ENCODE results near the gene ELMO1.
A peak's percentile ranks its signal among the peaks of the same experiment; 100 is the strongest.

ELMO1 gene

GRCh38 chr7:37110660-37111424 lies 337.8 kb downstream of the ELMO1 start:
- Histone ChIP-seq H3K27me3 (replicated peaks in 2 of 5; ENCODE audit: control insufficient read depth in 4 of 5, insufficient read depth in 5 of 5, low read length in 4 of 5) (no peaks in the 10 kb centered on the region), H3K4me1 (ENCODE audit: control extremely low read depth in 1 of 4, control insufficient read depth in 4 of 4, insufficient read depth in 4 of 4, low read length in 3 of 4) (peaks cover 0 to 15% (median 6%) of the 10 kb centered on the region in 4 experiments), H3K36me3 (ENCODE audit: control insufficient read depth in 4 of 4, insufficient read depth in 4 of 4, low read length in 3 of 4) (peaks cover 26 to 61% (median 44%) of the 10 kb centered on the region in 4 experiments), H3K27ac (ENCODE audit: insufficient read depth in 1 of 2, low read depth in 1 of 2, low read length in 2 of 2, poor library complexity in 1 of 2, severe bottlenecking in 2 of 2) (peak overlapping the region in 1 of 2 experiments; percentile 25), H3K9me3 (ENCODE audit: control extremely low read depth in 1 of 5, control insufficient read depth in 4 of 5, insufficient read depth in 2 of 5, low read depth in 1 of 5, low read length in 4 of 5) (no peaks in the 10 kb centered on the region), H3K4me3 (ENCODE audit: control insufficient read depth in 1 of 7, extremely low read depth in 1 of 7, insufficient read depth in 4 of 7, low read depth in 2 of 7, low read length in 6 of 7) (no peak overlapping the region)
- WGBS (ENCODE audit: insufficient coverage), result 87% methylated on average over 3 of the region's 5 CpGs
- POLR2A ChIA-PET, result no interaction called here
- peak in 2 of 3 donors; percentile 16 to 42 for DNase-seq
- CTCF ChIA-PET, result interaction anchor here (0.6 to 1.3 kb wide), 4 partner anchors 9 to 177 kb away, joined by 3 to 4 read pairs (median 3); no protein-coding TSS in a partner anchor

GRCh38 chr7:37109843-37110242 lies 338.8 kb downstream of the ELMO1 start:
- H3K4me3 ChIP-seq (ENCODE audit: control insufficient read depth in 1 of 7, extremely low read depth in 1 of 7, insufficient read depth in 4 of 7, low read depth in 2 of 7, low read length in 6 of 7), result no peak overlapping the region
- WGBS (ENCODE audit: insufficient coverage), result 83% methylated on average over 1 of the region's 5 CpGs
- ChIA-PET POLR2A (interaction anchor here (0.5 kb wide), 1 partner anchor 430 kb away, joined by 4 read pairs; no protein-coding TSS in a partner anchor), CTCF (interaction anchor here (1.3 kb wide), 1 partner anchor 25 kb away, joined by 3 read pairs; no protein-coding TSS in a partner anchor)
- no peaks in the 10 kb centered on the region for H3K27me3 ChIP-seq (replicated peaks in 2 of 5; ENCODE audit: control insufficient read depth in 4 of 5, insufficient read depth in 5 of 5, low read length in 4 of 5)
- H3K4me1 ChIP-seq (ENCODE audit: control extremely low read depth in 1 of 4, control insufficient read depth in 4 of 4, insufficient read depth in 4 of 4, low read length in 3 of 4), result peaks cover 0 to 15% (median 6%) of the 10 kb centered on the region in 4 experiments
- peaks cover 26 to 51% (median 43%) of the 10 kb centered on the region in 4 experiments for H3K36me3 ChIP-seq (ENCODE audit: control insufficient read depth in 4 of 4, insufficient read depth in 4 of 4, low read length in 3 of 4)
- H3K9me3 ChIP-seq (ENCODE audit: control extremely low read depth in 1 of 5, control insufficient read depth in 4 of 5, insufficient read depth in 2 of 5, low read depth in 1 of 5, low read length in 4 of 5), result no peaks in the 10 kb centered on the region
- peak; percentile 8 to 31 (median 26) for DNase-seq
- H3K27ac ChIP-seq (ENCODE audit: insufficient read depth in 1 of 2, low read depth in 1 of 2, low read length in 2 of 2, poor library complexity in 1 of 2, severe bottlenecking in 2 of 2), result no peak overlapping the region

GRCh38 chr7:37109016-37109683 lies 339.5 kb downstream of the ELMO1 start:
- peaks cover 25 to 51% (median 44%) of the 10 kb centered on the region in 4 experiments for H3K36me3 ChIP-seq (ENCODE audit: control insufficient read depth in 4 of 4, insufficient read depth in 4 of 4, low read length in 3 of 4)
- no peak for DNase-seq
- no peak overlapping the region for H3K27ac ChIP-seq (ENCODE audit: insufficient read depth in 1 of 2, low read depth in 1 of 2, low read length in 2 of 2, poor library complexity in 1 of 2, severe bottlenecking in 2 of 2)
- POLR2A ChIA-PET, result no interaction called here
- no peak overlapping the region for H3K4me3 ChIP-seq (ENCODE audit: control insufficient read depth in 1 of 7, extremely low read depth in 1 of 7, insufficient read depth in 4 of 7, low read depth in 2 of 7, low read length in 6 of 7)
- peaks cover 0 to 15% (median 6%) of the 10 kb centered on the region in 4 experiments for H3K4me1 ChIP-seq (ENCODE audit: control extremely low read depth in 1 of 4, control insufficient read depth in 4 of 4, insufficient read depth in 4 of 4, low read length in 3 of 4)
- H3K27me3 ChIP-seq (replicated peaks in 2 of 5; ENCODE audit: control insufficient read depth in 4 of 5, insufficient read depth in 5 of 5, low read length in 4 of 5), result no peaks in the 10 kb centered on the region
- CTCF ChIA-PET, result no interaction called here
- WGBS (ENCODE audit: insufficient coverage), result 95% methylated on average over 4 of the region's 11 CpGs
- no peaks in the 10 kb centered on the region for H3K9me3 ChIP-seq (ENCODE audit: control extremely low read depth in 1 of 5, control insufficient read depth in 4 of 5, insufficient read depth in 2 of 5, low read depth in 1 of 5, low read length in 4 of 5)

DNA sequence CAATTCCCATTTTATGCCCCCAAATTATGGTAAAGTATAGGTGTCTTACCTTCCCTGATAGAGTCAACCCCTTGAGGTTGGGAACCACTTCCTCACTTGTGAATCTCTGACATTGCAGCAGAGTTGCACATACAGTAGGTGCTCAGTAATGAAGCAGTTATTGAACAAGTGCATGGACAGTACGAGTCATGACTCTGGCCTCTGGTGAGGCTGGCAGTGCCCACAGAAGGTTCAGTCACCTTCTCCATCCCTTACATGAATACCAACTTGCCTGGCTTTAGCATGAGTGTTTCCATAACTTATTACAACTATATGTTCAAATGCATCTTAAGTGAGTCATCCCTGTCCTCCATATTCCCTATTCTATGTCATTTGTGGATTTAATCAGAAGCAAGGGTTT lies 340.0 kb downstream of the ELMO1 start:
- H3K4me1 ChIP-seq (ENCODE audit: control extremely low read depth in 1 of 4, control insufficient read depth in 4 of 4, insufficient read depth in 4 of 4, low read length in 3 of 4), result peaks cover 0 to 15% (median 6%) of the 10 kb centered on the region in 4 experiments
- H3K27me3 ChIP-seq (replicated peaks in 2 of 5; ENCODE audit: control insufficient read depth in 4 of 5, insufficient read depth in 5 of 5, low read length in 4 of 5), result no peaks in the 10 kb centered on the region
- H3K27ac ChIP-seq (ENCODE audit: insufficient read depth in 1 of 2, low read depth in 1 of 2, low read length in 2 of 2, poor library complexity in 1 of 2, severe bottlenecking in 2 of 2), result no peak overlapping the region
- WGBS (ENCODE audit: insufficient coverage), result 100% methylated on average over 1 of the region's 1 CpG
- H3K36me3 ChIP-seq (ENCODE audit: control insufficient read depth in 4 of 4, insufficient read depth in 4 of 4, low read length in 3 of 4), result peaks cover 22 to 47% (median 39%) of the 10 kb centered on the region in 4 experiments
- no peaks in the 10 kb centered on the region for H3K9me3 ChIP-seq (ENCODE audit: control extremely low read depth in 1 of 5, control insufficient read depth in 4 of 5, insufficient read depth in 2 of 5, low read depth in 1 of 5, low read length in 4 of 5)
- ChIA-PET CTCF (interaction anchor here (1.0 kb wide), 1 partner anchor 9 kb away, joined by 3 read pairs; no protein-coding TSS in a partner anchor), POLR2A (no interaction called here)
- no peak for DNase-seq
- H3K4me3 ChIP-seq (ENCODE audit: control insufficient read depth in 1 of 7, extremely low read depth in 1 of 7, insufficient read depth in 4 of 7, low read depth in 2 of 7, low read length in 6 of 7), result no peak overlapping the region

- CTCF ChIA-PET, result interaction anchor here (0.6 to 1.4 kb wide), 3 partner anchors 8 to 65 kb away, joined by 3 read pairs; no protein-coding TSS in a partner anchor
- WGBS (ENCODE audit: insufficient coverage), result 100% methylated on average over 3 of the region's 4 CpGs
Measured at GRCh38 chr7:37107047-37107750, 341.5 kb downstream of the ELMO1 start.

DNA sequence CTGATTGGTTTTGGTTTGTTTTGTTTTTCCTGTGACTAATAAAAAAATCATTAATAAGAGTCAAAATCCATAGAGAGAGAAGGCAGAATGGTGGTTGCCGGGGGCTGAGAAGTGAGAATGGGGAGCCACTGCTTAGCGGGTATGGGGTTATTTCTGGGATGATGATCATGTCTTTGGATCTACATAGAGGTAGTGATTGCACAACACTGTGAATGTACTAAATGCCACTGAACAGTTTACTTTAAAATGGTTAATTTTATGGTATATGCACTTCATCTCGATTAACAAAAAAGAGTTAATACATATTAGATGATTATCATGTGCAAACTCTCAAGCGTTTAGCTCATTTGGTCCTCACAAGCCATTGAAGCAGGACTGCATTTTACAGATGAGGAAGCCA lies 342.9 kb downstream of the ELMO1 start:
- 96% methylated on average over 3 of the region's 4 CpGs for WGBS (ENCODE audit: insufficient coverage)
- Histone ChIP-seq H3K27me3 (replicated peaks in 2 of 5; ENCODE audit: control insufficient read depth in 4 of 5, insufficient read depth in 5 of 5, low read length in 4 of 5) (no peaks in the 10 kb centered on the region), H3K27ac (ENCODE audit: insufficient read depth in 1 of 2, low read depth in 1 of 2, low read length in 2 of 2, poor library complexity in 1 of 2, severe bottlenecking in 2 of 2) (no peak overlapping the region), H3K36me3 (ENCODE audit: control insufficient read depth in 4 of 4, insufficient read depth in 4 of 4, low read length in 3 of 4) (peaks cover 3 to 29% (median 22%) of the 10 kb centered on the region in 4 experiments), H3K4me1 (ENCODE audit: control extremely low read depth in 1 of 4, control insufficient read depth in 4 of 4, insufficient read depth in 4 of 4, low read length in 3 of 4) (peaks cover 0 to 29% (median 9%) of the 10 kb centered on the region in 4 experiments), H3K9me3 (ENCODE audit: control extremely low read depth in 1 of 5, control insufficient read depth in 4 of 5, insufficient read depth in 2 of 5, low read depth in 1 of 5, low read length in 4 of 5) (no peaks in the 10 kb centered on the region), H3K4me3 (ENCODE audit: control insufficient read depth in 1 of 7, extremely low read depth in 1 of 7, insufficient read depth in 4 of 7, low read depth in 2 of 7, low read length in 6 of 7) (no peak overlapping the region)
- ChIA-PET POLR2A (no interaction called here), CTCF (no interaction called here)
- DNase-seq, result no peak

More at GRCh38 chr7:37107047-37107750, 341.5 kb downstream of the ELMO1 start:
- no peak for DNase-seq
- no peaks in the 10 kb centered on the region for H3K27me3 ChIP-seq (replicated peaks in 2 of 5; ENCODE audit: control insufficient read depth in 4 of 5, insufficient read depth in 5 of 5, low read length in 4 of 5)
- no peaks in the 10 kb centered on the region for H3K9me3 ChIP-seq (ENCODE audit: control extremely low read depth in 1 of 5, control insufficient read depth in 4 of 5, insufficient read depth in 2 of 5, low read depth in 1 of 5, low read length in 4 of 5)
- peaks cover 16 to 34% (median 31%) of the 10 kb centered on the region in 4 experiments for H3K36me3 ChIP-seq (ENCODE audit: control insufficient read depth in 4 of 4, insufficient read depth in 4 of 4, low read length in 3 of 4)
- POLR2A ChIA-PET, result no interaction called here
- no peak overlapping the region for H3K27ac ChIP-seq (ENCODE audit: insufficient read depth in 1 of 2, low read depth in 1 of 2, low read length in 2 of 2, poor library complexity in 1 of 2, severe bottlenecking in 2 of 2)
- no peak overlapping the region for H3K4me3 ChIP-seq (ENCODE audit: control insufficient read depth in 1 of 7, extremely low read depth in 1 of 7, insufficient read depth in 4 of 7, low read depth in 2 of 7, low read length in 6 of 7)
- H3K4me1 ChIP-seq (ENCODE audit: control extremely low read depth in 1 of 4, control insufficient read depth in 4 of 4, insufficient read depth in 4 of 4, low read length in 3 of 4), result peaks cover 0 to 22% (median 6%) of the 10 kb centered on the region in 4 experiments
